Lower leg skin (tissue), 4 donors: Measurements from ENCODE around the gene TMEM132D. TPM values are rescaled to one million over a fixed set of nuclear protein-coding genes. Genes with fewer than 3 reads are reported as not detected.
"Not testable (repeated sequence)": the region's sequence is repeated elsewhere in the genome, so short reads cannot be mapped to it uniquely, and the experiment has no call there.

Experiments
- DNase-seq, 2 donors: peaks; one replicate each; pipeline ENCODE4 v3.0.0-alpha.2; 2019; ENCODE audit warnings: low spot score in 2 of 2
- H3K4me3 ChIP-seq: fragments of 200-600 bp; sonication (generic); 2 replicates; pipeline ENCODE4 v1.5.1; 2017; ENCODE audit warnings: mild to moderate bottlenecking, low read depth; ENCODE audit not compliant: poor library complexity, severe bottlenecking
- POLR2A ChIP-seq, 2 donors: fragments of 450-650 bp; IDR thresholded peaks; one replicate each; pipeline ENCODE4 v1.6.1; 2016 to 2017; ENCODE audit warnings: antibody characterized with exemption in 2 of 2, mild to moderate bottlenecking in 1 of 2, moderate library complexity in 1 of 2
- WGBS, 2 donors: methylation state at CpG; one replicate each; pipeline ENCODE4 v1.1.5; 2018; 5-methylcytosine and 5-hydroxymethylcytosine counted together
- intact Hi-C: fragments of 100-400 bp; cut with DNase I; formaldehyde crosslinking; loops from one replicate; pipeline ENCODE4 v1.15.0; 2023; ENCODE audit warnings: low total_unique reads
- total RNA-seq, 4 donors: library from RNA; depleted of rRNA; stranded (reverse); fragments of >200 nt; gene quantifications; one replicate each; pipeline ENCODE4 v1.1.0, GENCODE V29; 2016
- TF ChIP-seq, protein P1 (sequence below), 3 donors: fragments of 450-650 bp; IDR thresholded peaks; one replicate each; pipeline ENCODE4 v1.5.1; 2016; ENCODE audit warnings: antibody characterized with exemption in 3 of 3, mild to moderate bottlenecking in 3 of 3, moderate library complexity in 2 of 3

Gene TMEM132D
- total RNA-seq, 4 donors from 2014 or later = not detected

DNA sequence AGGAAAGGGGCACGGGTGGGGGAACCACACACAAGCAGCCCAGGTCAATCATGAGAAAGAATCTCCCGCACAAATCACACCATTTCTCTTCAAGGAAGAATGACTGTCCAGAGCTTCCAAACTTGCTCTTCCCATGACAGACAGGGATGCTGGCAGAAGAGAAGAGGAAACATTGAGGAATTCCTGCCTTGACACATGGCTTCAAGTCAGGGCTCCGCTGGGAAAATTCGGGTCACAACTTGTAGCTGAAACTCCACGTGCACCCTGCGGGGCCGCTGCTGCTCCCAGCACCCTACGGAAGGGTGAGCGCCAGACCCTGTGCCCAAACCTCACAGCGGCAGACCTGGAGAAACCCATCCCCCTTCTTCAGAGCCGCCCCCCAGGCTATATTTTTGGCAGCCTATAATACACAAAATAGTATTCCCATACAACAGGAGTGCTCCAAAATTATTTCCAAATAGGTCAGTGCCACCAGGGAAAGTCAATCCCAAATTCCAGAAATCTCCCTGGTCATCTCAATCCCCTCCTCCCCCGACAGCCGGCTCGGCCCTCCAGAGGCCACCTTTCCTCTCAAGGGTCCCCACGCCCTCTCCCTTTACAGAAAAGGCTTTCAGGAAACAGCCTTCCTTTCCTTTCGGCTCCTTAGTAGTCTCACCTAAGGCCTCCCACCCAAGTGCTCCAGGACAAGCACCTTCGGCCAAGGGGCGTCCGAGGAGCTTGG lies 1.3 kb downstream of the TMEM132D start:
- WGBS, 2 donors = 3 to 16% methylated on average over 15 to 19 of the region's 19 CpGs
- intact Hi-C loops = no loop called here
- DNase-seq = no peak
- TF ChIP-seq POLR2A (IDR thresholded peaks at IDR 0.05) = no peak
- TF ChIP-seq, protein P1, sequence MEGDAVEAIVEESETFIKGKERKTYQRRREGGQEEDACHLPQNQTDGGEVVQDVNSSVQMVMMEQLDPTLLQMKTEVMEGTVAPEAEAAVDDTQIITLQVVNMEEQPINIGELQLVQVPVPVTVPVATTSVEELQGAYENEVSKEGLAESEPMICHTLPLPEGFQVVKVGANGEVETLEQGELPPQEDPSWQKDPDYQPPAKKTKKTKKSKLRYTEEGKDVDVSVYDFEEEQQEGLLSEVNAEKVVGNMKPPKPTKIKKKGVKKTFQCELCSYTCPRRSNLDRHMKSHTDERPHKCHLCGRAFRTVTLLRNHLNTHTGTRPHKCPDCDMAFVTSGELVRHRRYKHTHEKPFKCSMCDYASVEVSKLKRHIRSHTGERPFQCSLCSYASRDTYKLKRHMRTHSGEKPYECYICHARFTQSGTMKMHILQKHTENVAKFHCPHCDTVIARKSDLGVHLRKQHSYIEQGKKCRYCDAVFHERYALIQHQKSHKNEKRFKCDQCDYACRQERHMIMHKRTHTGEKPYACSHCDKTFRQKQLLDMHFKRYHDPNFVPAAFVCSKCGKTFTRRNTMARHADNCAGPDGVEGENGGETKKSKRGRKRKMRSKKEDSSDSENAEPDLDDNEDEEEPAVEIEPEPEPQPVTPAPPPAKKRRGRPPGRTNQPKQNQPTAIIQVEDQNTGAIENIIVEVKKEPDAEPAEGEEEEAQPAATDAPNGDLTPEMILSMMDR (IDR thresholded peaks at IDR 0.05) = no peak
- no peak overlapping the region for H3K4me3 ChIP-seq

DNA sequence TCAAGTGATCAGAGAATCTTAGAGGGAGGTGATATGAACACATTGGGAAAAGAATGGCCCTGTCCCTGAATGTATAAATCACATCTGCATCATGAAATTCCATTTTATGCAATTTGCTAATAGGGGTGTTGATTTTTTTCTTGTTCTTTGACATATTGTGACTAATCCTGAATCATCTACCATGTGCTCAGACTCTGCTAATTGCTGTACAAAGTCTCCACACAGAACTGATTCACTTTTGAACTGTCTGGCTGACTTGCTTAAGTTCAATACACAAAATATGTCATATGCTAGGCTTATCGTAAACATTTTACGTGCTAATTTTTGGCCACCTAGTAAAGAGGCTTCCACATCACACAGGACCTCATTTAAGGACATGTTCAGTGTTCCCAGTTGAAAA lies 2.6 kb downstream of the TMEM132D start:
- no peak for DNase-seq
- WGBS, 2 donors = 77 to 80% methylated on average over 2 of the region's 2 CpGs
- no peak for TF ChIP-seq POLR2A (IDR thresholded peaks at IDR 0.05)
- TF ChIP-seq, protein P1 (IDR thresholded peaks at IDR 0.05) = no peak
- intact Hi-C loops = no loop called here
- no peak overlapping the region for H3K4me3 ChIP-seq

DNA sequence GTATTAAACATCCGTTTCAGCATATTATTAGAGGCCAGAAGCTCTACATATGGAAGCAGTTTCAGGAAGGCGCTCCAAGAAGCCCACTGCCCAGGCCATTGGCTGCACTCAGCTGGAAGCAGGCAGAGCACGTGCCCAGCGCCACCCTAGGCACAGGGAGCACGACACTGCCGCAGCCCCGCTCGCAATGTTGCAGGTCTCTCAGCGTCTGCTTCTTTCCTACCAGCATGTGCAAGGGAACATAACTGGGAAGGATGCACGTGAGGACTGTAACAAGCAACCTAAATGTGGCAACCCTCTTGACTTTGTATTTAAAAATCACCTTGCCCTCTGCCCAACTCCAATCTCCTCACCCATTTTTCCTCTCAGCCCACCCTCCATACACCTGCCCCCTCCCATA lies 3.5 kb downstream of the TMEM132D start:
- TF ChIP-seq POLR2A (IDR thresholded peaks at IDR 0.05) = no peak
- TF ChIP-seq, protein P1 (IDR thresholded peaks at IDR 0.05) = no peak
- WGBS, 2 donors = 77 to 83% methylated on average over 10 of the region's 10 CpGs
- intact Hi-C loops = no loop called here
- DNase-seq = no peak
- no peak overlapping the region for H3K4me3 ChIP-seq

DNA sequence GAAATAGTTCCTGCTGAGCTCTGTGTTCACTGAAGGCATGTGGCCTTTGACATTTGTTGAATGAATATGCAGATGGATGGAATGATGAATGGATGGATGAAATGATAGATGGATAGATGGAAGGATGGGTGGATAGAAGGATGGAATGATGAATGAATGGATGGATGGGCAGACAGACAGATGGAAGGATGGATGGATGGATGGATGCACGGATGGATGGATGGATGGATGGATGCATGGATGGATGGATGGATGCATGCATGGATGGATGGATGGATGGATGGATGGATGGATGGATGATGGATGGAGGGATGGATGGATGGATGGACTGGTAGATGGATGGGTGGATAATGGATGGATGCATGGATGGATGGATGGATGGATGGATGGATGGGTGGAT lies 4.8 kb downstream of the TMEM132D start:
- DNase-seq, intact Hi-C loops, H3K4me3 ChIP-seq: not testable (repeated sequence)
- WGBS, 2 donors = 83 to 96% methylated on average over 1 of the region's 1 CpG

- H3K4me3 ChIP-seq = no peak overlapping the region
- no peak for DNase-seq
- TF ChIP-seq POLR2A (IDR thresholded peaks at IDR 0.05) = no peak
- TF ChIP-seq, protein P1 (IDR thresholded peaks at IDR 0.05) = no peak
- 80% methylated on average over 4 of the region's 4 CpGs for WGBS, 2 donors
- intact Hi-C loops = no loop called here
Observed at GRCh38 chr12:129893691-129894090, 10.1 kb downstream of the TMEM132D start.

- no peak for DNase-seq
- intact Hi-C loops = no loop called here
- WGBS, 2 donors = 17 to 34% methylated on average over 4 of the region's 4 CpGs
- TF ChIP-seq POLR2A (IDR thresholded peaks at IDR 0.05) = no peak
- TF ChIP-seq, protein P1 (IDR thresholded peaks at IDR 0.05) = no peak
- no peak overlapping the region for H3K4me3 ChIP-seq
Observed at GRCh38 chr12:129887101-129887500, 16.7 kb downstream of the TMEM132D start.
